B cell (primary cell): Measurements from ENCODE around the gene ACOD1.

Experiments used
- CTCF ChIP-seq: fragments of 200-600 bp; IDR thresholded peaks from one replicate; pipeline ENCODE4 v1.8.0; 2022; ENCODE audit warnings: antibody characterized with exemption, mild to moderate bottlenecking
- EZH2 ChIP-seq: IDR thresholded peaks from 2 replicates; pipeline ENCODE4 v1.6.1; 2012; ENCODE audit warnings: borderline replicate concordance, low read depth, mild to moderate bottlenecking, moderate library complexity, low read length; ENCODE audit not compliant: insufficient read depth, poor library complexity, severe bottlenecking

GRCh38 chr13:76925115-76925514 is 23.2 kb upstream of the ACOD1 start:
- TF ChIP-seq CTCF (no peak), EZH2 (no peak)
